HepG2 (cell line): ENCODE data around the gene LDLRAD4. TPM values are rescaled to one million over a fixed set of nuclear protein-coding genes. Genes with fewer than 3 reads are reported as not detected.
A peak's percentile ranks its signal among the peaks of the same experiment; 100 is the strongest.

Source experiments
- ATAC-seq: fragments of 200-7000 bp; cut with Tn5 transposase; 3 replicates; pipeline ENCODE4 v1.9.1; 2020; ENCODE audit warnings: mild to moderate bottlenecking, moderate library complexity
- BruUV-seq: library from RNA; stranded (reverse); fragments of 400-500 nt; replicated peaks from 2 replicates; lab custom pipeline; 2021; lab: Mats Ljungman, UMichigan
- CTCF ChIA-PET: fragments of 300-600 bp; formaldehyde crosslinking; extraction: SDS; loops from one replicate; lab custom pipeline; 2021; ENCODE audit warnings: low total read pairs, inconsistent platforms, low intra/inter-chr PET ratio; lab: Yijun Ruan, JAX
- POLR2A ChIA-PET: fragments of 350-600 bp; sonication (Branson Sonifier 250); formaldehyde crosslinking; loops from one replicate; lab custom pipeline; 2020; ENCODE audit warnings: antibody characterized with exemption, inconsistent platforms; lab: Yijun Ruan, JAX
- DNase-seq: peaks from one replicate; pipeline ENCODE4 v3.0.0-alpha.2; 2015; ENCODE audit warnings: low spot score
- FAIRE-seq: peaks from 3 replicates; lab custom pipeline; 2011; peaks lifted over from hg19 to GRCh38; lab: Jason Lieb, UNC
- H2AFZ ChIP-seq: one replicate; pipeline ENCODE4 v1.6.1; 2011; ENCODE audit warnings: low read length, inconsistent platforms
- H3K27ac ChIP-seq: fragments of 300-600 bp; 3 replicates; pipeline ENCODE4 v1.8.0; 2011; ENCODE audit warnings: mixed run types, mild to moderate bottlenecking, mixed read lengths, low read length, inconsistent platforms; ENCODE audit not compliant: insufficient read depth; ENCODE audit errors: extremely low read length
- H3K27me3 ChIP-seq, 2 experiments: fragments of 200-600 bp in 1 of 2; 2 replicates in 1 of 2; 3 replicates in 1 of 2; pipeline versions ENCODE4 v1.6.0 to v1.8.0; 2011; ENCODE audit warnings: low read length in 2 of 2, mild to moderate bottlenecking in 2 of 2, moderate library complexity in 2 of 2, inconsistent platforms in 1 of 2; ENCODE audit not compliant: insufficient read depth in 2 of 2, control insufficient read depth in 1 of 2
- H3K36me3 ChIP-seq, 2 experiments: fragments of 200-600 bp in 1 of 2; replicated peaks in 1 of 2; 2 replicates in 1 of 2; 3 replicates in 1 of 2; pipeline versions ENCODE4 v1.5.1 to v1.8.0; 2011; ENCODE audit warnings: low read length in 2 of 2, inconsistent platforms in 1 of 2; ENCODE audit not compliant: insufficient read depth in 2 of 2, control insufficient read depth in 1 of 2
- H3K4me1 ChIP-seq: 2 replicates; pipeline ENCODE4 v1.5.1; 2012; ENCODE audit warnings: low read length, inconsistent platforms; ENCODE audit not compliant: insufficient read depth
- H3K4me2 ChIP-seq: 2 replicates; pipeline ENCODE4 v1.6.0; 2011; ENCODE audit warnings: low read depth, low read length, inconsistent platforms
- H3K4me3 ChIP-seq, 3 experiments: fragments of 200-600 bp in 1 of 3; sonication (generic), shearing (Covaris generic) in 1 of 3; replicated peaks in 1 of 3; 2 replicates each; pipeline ENCODE4 v1.5.1; 2011 to 2016; ENCODE audit warnings: low read length in 3 of 3, inconsistent platforms in 2 of 3, low read depth in 2 of 3, mild to moderate bottlenecking in 2 of 3, control low read depth in 1 of 3, mixed read lengths in 1 of 3; ENCODE audit not compliant: insufficient read depth in 1 of 3
- H3K79me2 ChIP-seq: one replicate; pipeline ENCODE4 v1.6.1; 2011; ENCODE audit warnings: low read length, inconsistent platforms; ENCODE audit not compliant: insufficient read depth
- H3K9ac ChIP-seq: 2 replicates; pipeline ENCODE4 v1.6.0; 2011; ENCODE audit warnings: mild to moderate bottlenecking, low read depth, low read length, inconsistent platforms; ENCODE audit not compliant: insufficient read depth
- H3K9me3 ChIP-seq: 2 replicates; pipeline ENCODE4 v1.5.1; 2012; ENCODE audit warnings: mild to moderate bottlenecking, low read length
- H4K20me1 ChIP-seq: 2 replicates; pipeline ENCODE4 v1.6.0; 2011; ENCODE audit warnings: inconsistent platforms, mild to moderate bottlenecking, low read length, moderate library complexity; ENCODE audit not compliant: insufficient read depth
- ZBTB38 ChIP-seq: sonication (generic); formaldehyde crosslinking; IDR thresholded peaks from 2 replicates; pipeline ENCODE4 v1.5.1; 2020; ENCODE audit warnings: mild to moderate bottlenecking, missing genetic modification reagents
- ZNF572 ChIP-seq: sonication (generic); formaldehyde crosslinking; IDR thresholded peaks from 2 replicates; pipeline ENCODE4 v1.5.1; 2020; ENCODE audit warnings: mild to moderate bottlenecking, missing genetic modification reagents
- ZNF687 ChIP-seq: sonication (generic); formaldehyde crosslinking; IDR thresholded peaks from 2 replicates; pipeline ENCODE4 v1.5.1; 2020; ENCODE audit warnings: mild to moderate bottlenecking, missing genetic modification reagents, moderate library complexity
- WGBS: methylation state at CpG from one replicate; pipeline ENCODE4 v1.1.6; 2017; ENCODE audit warnings: low lambda C conversion rate; 5-methylcytosine and 5-hydroxymethylcytosine counted together
- in situ Hi-C: cut with HindIII; loops from 2 replicates; pipeline ENCODE4 v1.10.0; 2017; ENCODE audit warnings: low pct_unique_long_range_greater_than_20kb; ENCODE audit not compliant: extremely low pct_ligation_motif_present
- intact Hi-C: fragments of 100-400 bp; cut with micrococcal nuclease; formaldehyde crosslinking; loops from one replicate; pipeline ENCODE4 v1.10.0; 2022; ENCODE audit not compliant: unreplicated experiment
- polyA plus RNA-seq, 8 experiments: library from polyadenylated mRNA; depleted of rRNA in 3 of 8; stranded (reverse) in 7 of 8; unstranded in 1 of 8; fragments of >200 nt; fragmentation: Illumina TruSeq in 4 of 8; extraction: Trizol in 4 of 8; gene quantifications; 2 replicates each; pipeline versions ENCODE4 v1.2.1 to v1.2.3, GENCODE V29; 2011 to 2016; ENCODE audit warnings: low read depth in 4 of 8, missing spikeins in 1 of 8, mixed read lengths in 1 of 8; ENCODE audit not compliant: insufficient read depth in 1 of 8
- total RNA-seq, 5 experiments: library from RNA; depleted of rRNA; stranded (reverse); fragments of >200 nt; fragmentation: Illumina TruSeq; extraction: Trizol; gene quantifications; 2 replicates each; pipeline ENCODE4 v1.2.3, GENCODE V29; 2016; ENCODE audit warnings: low read depth in 1 of 5

LDLRAD4 gene
- total and polyA plus RNA-seq, 2 of the 13 experiments (the other 11 are each of a cell fraction or from before 2014, with no cell fraction given), result 13.6 to 20.9 TPM

GRCh38 chr18:13442451-13442850 is 223.9 kb downstream of the LDLRAD4 start (continued):
- TF ChIP-seq ZNF687 (CRISPR knock-in tag), result 0 out of 2 replicates have a peak, but pooled peaks have one; percentile 8
- TF ChIP-seq, all 625 proteins: peak for 1

- intact Hi-C loops (loop anchor here (10.0 kb wide), 1 partner anchor 229 kb away; the partner anchor contains the start of gene LDLRAD4), in situ Hi-C loops (no loop called here)
- no peak overlapping the region for H3K9ac ChIP-seq
- no TSS peak for BruUV-seq
- TF ChIP-seq ZNF572 (CRISPR knock-in tag), result no peak
- 0 out of 2 replicates have a peak, but pooled peaks have one; percentile 35 for TF ChIP-seq ZBTB38 (CRISPR knock-in tag)
- H3K27me3 ChIP-seq, result no peaks in the 10 kb centered on the region
- no peak overlapping the region for H3K4me2 ChIP-seq
- peaks cover 62% of the 10 kb centered on the region for H3K4me1 ChIP-seq
- H3K79me2 ChIP-seq, result no peaks in the 10 kb centered on the region
- no peak for DNase-seq
- no peaks in the 10 kb centered on the region for H3K9me3 ChIP-seq
- 88% methylated on average over 14 of the region's 14 CpGs for WGBS
- H3K4me3 ChIP-seq, result no peak overlapping the region
- ATAC-seq, result no peak
- no peaks in the 10 kb centered on the region for H4K20me1 ChIP-seq
- no peak overlapping the region for H3K27ac ChIP-seq
- CTCF ChIA-PET, result no interaction called here
- POLR2A ChIA-PET, result no interaction called here
- H2AFZ ChIP-seq, result no peak overlapping the region
- FAIRE-seq, result no peak
- H3K36me3 ChIP-seq, result peaks cover 0 to 5% of the 10 kb centered on the region in 2 experiments; a peak in 1 of 5 replicates
Observed at GRCh38 chr18:13443552-13443951, 225.0 kb downstream of the LDLRAD4 start.
